HCT116 (cell line): ENCODE results near the gene SVEP1. TPM values are rescaled to one million over a fixed set of nuclear protein-coding genes. Genes with fewer than 3 reads are reported as not detected.
"Not testable (repeated sequence)": the region's sequence is repeated elsewhere in the genome, so short reads cannot be mapped to it uniquely, and the experiment has no call there.

Experiments used
- ATAC-seq: fragments of 200-7000 bp; cut with Tn5 transposase; 2 replicates; pipeline ENCODE4 v1.9.1; 2020; ENCODE audit warnings: mild to moderate bottlenecking, moderate library complexity
- BruUV-seq: library from RNA; stranded (reverse); fragments of 400-500 nt; replicated peaks from 2 replicates; lab custom pipeline; 2021; lab: Mats Ljungman, UMichigan
- CTCF ChIA-PET: fragments of 300-600 bp; sonication (Branson Sonifier 250); formaldehyde crosslinking; loops from one replicate; lab custom pipeline; 2021; ENCODE audit warnings: antibody characterized with exemption; lab: Charles Lee
- POLR2A ChIA-PET: fragments of 300-600, 350-600 bp; sonication (Branson Sonifier 250); formaldehyde crosslinking; loops from one replicate; lab custom pipeline; 2021; ENCODE audit warnings: antibody characterized with exemption; lab: Charles Lee
- RAD21 ChIA-PET, 2 experiments: fragments of 300-600 bp; sonication (Branson Sonifier 250); formaldehyde crosslinking; loops; one replicate each; lab custom pipeline; 2023; ENCODE audit warnings: low total read pairs in 2 of 2; ENCODE audit not compliant: uncharacterized antibody in 2 of 2, unreplicated experiment in 2 of 2, low non-redundant PET in 1 of 2; lab: Charles Lee
- DNase-seq: peaks from one replicate; pipeline ENCODE4 v3.0.0-alpha.2; 2010; ENCODE audit warnings: low read depth, low spot score
- H2AFZ ChIP-seq: fragments of 200-600 bp; shearing (Covaris generic), sonication (generic); 2 replicates; pipeline ENCODE4 v1.6.1; 2017; ENCODE audit warnings: low read depth, mixed run types, mixed read lengths, antibody characterized with exemption, low read length; ENCODE audit not compliant: poor library complexity, severe bottlenecking
- H3K27ac ChIP-seq: 2 replicates; pipeline ENCODE4 v1.5.1; 2012; ENCODE audit warnings: low read depth, low read length
- H3K27me3 ChIP-seq: fragments of 200-600 bp; sonication (generic); 2 replicates; pipeline ENCODE4 v1.6.1; 2016; ENCODE audit warnings: mixed run types, low read length, mixed read lengths; ENCODE audit not compliant: insufficient read depth
- H3K36me3 ChIP-seq, 2 experiments: fragments of 200-500 bp in 1 of 2; fragments of 200-600 bp in 1 of 2; sonication (Bioruptor generic) in 1 of 2; sonication (generic) in 1 of 2; 2 replicates each; pipeline versions ENCODE4 v1.5.1 to v1.6.1; 2014 to 2016; ENCODE audit warnings: low read length in 2 of 2, inconsistent platforms in 1 of 2, mixed read lengths in 1 of 2, mixed run types in 1 of 2; ENCODE audit not compliant: insufficient read depth in 2 of 2, control insufficient read depth in 1 of 2
- H3K4me1 ChIP-seq, 2 experiments: fragments of 200-600 bp in 1 of 2; sonication (generic) in 1 of 2; 2 replicates each; pipeline versions ENCODE4 v1.5.1 to v1.6.1; 2012 to 2017; ENCODE audit warnings: low read length in 2 of 2, inconsistent platforms in 1 of 2, mild to moderate bottlenecking in 1 of 2, mixed read lengths in 1 of 2, mixed run types in 1 of 2, moderate library complexity in 1 of 2; ENCODE audit not compliant: insufficient read depth in 2 of 2, control insufficient read depth in 1 of 2
- H3K4me2 ChIP-seq: fragments of 200-600 bp; sonication (generic); 2 replicates; pipeline ENCODE4 v1.6.1; 2017; ENCODE audit warnings: mixed run types, low read length, mixed read lengths
- H3K4me3 ChIP-seq, 2 experiments: fragments of 200-600 bp in 1 of 2; sonication (generic) in 1 of 2; replicated peaks in 1 of 2; 2 replicates each; pipeline ENCODE4 v1.5.1; 2011 to 2016; ENCODE audit warnings: low read length in 2 of 2, control low read depth in 1 of 2, low read depth in 1 of 2, mild to moderate bottlenecking in 1 of 2, mixed read lengths in 1 of 2, mixed run types in 1 of 2
- H3K79me2 ChIP-seq: fragments of 200-600 bp; sonication (generic); 2 replicates; pipeline ENCODE4 v1.6.1; 2017; ENCODE audit warnings: mild to moderate bottlenecking, mixed run types, low read length, moderate library complexity, mixed read lengths; ENCODE audit not compliant: insufficient read depth
- H3K9ac ChIP-seq: fragments of 200-600 bp; sonication (generic); 2 replicates; pipeline ENCODE4 v1.6.1; 2016; ENCODE audit warnings: low read length, mixed read lengths
- H3K9me2 ChIP-seq: fragments of 200-600 bp; sonication (generic), shearing (Covaris generic); 2 replicates; pipeline ENCODE4 v1.6.1; 2017; ENCODE audit warnings: mixed run types, mild to moderate bottlenecking, moderate library complexity; ENCODE audit not compliant: insufficient read depth
- H3K9me3 ChIP-seq, 2 experiments: fragments of 200-500 bp in 1 of 2; fragments of 200-600 bp in 1 of 2; sonication (Bioruptor generic) in 1 of 2; sonication (generic) in 1 of 2; 2 replicates each; pipeline ENCODE4 v1.6.1; 2014 to 2017; ENCODE audit warnings: low read length in 2 of 2, mixed read lengths in 2 of 2, inconsistent platforms in 1 of 2, low read depth in 1 of 2, mild to moderate bottlenecking in 1 of 2, mixed run types in 1 of 2, moderate library complexity in 1 of 2; ENCODE audit not compliant: control insufficient read depth in 1 of 2, insufficient read depth in 1 of 2
- H4K20me1 ChIP-seq: fragments of 200-600 bp; sonication (generic), shearing (Covaris generic); 2 replicates; pipeline ENCODE4 v1.6.1; 2017; ENCODE audit warnings: mixed run types, mild to moderate bottlenecking, moderate library complexity; ENCODE audit not compliant: insufficient read depth
- CTCF ChIP-seq, 3 experiments: fragments of 200-600 bp in 1 of 3; sonication (generic) in 1 of 3; IDR thresholded peaks in 2 of 3; conservative IDR thresholded peaks in 1 of 3; 2 replicates each; pipeline ENCODE4 v1.5.1; 2012 to 2017; ENCODE audit warnings: low read depth in 2 of 3, low read length in 2 of 3, antibody characterized with exemption in 1 of 3, borderline replicate concordance in 1 of 3, control low read depth in 1 of 3, mild to moderate bottlenecking in 1 of 3, mixed read lengths in 1 of 3, mixed run types in 1 of 3, moderate library complexity in 1 of 3; ENCODE audit not compliant: insufficient read depth in 1 of 3
- ELF1 ChIP-seq: IDR thresholded peaks from 2 replicates; pipeline ENCODE4 v1.6.1; 2012; ENCODE audit warnings: low read depth, borderline replicate concordance
- EZH2 ChIP-seq: fragments of 200-600 bp; sonication (generic); IDR thresholded peaks from 2 replicates; pipeline ENCODE4 v1.6.1; 2017; ENCODE audit warnings: antibody characterized with exemption, mixed run types
- EZH2phosphoT487 ChIP-seq: fragments of 200-600 bp; IDR thresholded peaks from 2 replicates; pipeline ENCODE4 v1.6.1; 2018; ENCODE audit warnings: antibody characterized with exemption, borderline replicate concordance
- JUND ChIP-seq: IDR thresholded peaks from 2 replicates; pipeline ENCODE4 v1.6.1; 2012
- POLR2A ChIP-seq: IDR thresholded peaks from 2 replicates; pipeline ENCODE4 v1.7.0; 2011; ENCODE audit warnings: borderline replicate concordance; ENCODE audit not compliant: insufficient read depth, insufficient read length; ENCODE audit errors: extremely low read depth
- POLR2AphosphoS5 ChIP-seq: IDR thresholded peaks from 2 replicates; pipeline ENCODE4 v1.6.1; 2011; ENCODE audit warnings: mild to moderate bottlenecking, low read depth, low read length, moderate library complexity
- REST ChIP-seq: IDR thresholded peaks from 2 replicates; pipeline ENCODE4 v1.6.1; 2012; ENCODE audit warnings: low read depth
- SIN3A ChIP-seq: IDR thresholded peaks from 2 replicates; pipeline ENCODE4 v1.6.1; 2012; ENCODE audit warnings: low read depth
- SP1 ChIP-seq: IDR thresholded peaks from 2 replicates; pipeline ENCODE4 v1.6.1; 2012; ENCODE audit warnings: low read depth
- TCF7L2 ChIP-seq: IDR thresholded peaks from 2 replicates; pipeline ENCODE4 v1.7.0; 2011; ENCODE audit warnings: borderline replicate concordance, inconsistent platforms; ENCODE audit not compliant: insufficient read depth, insufficient read length; ENCODE audit errors: extremely low read depth
- YY1 ChIP-seq: IDR thresholded peaks from 2 replicates; pipeline ENCODE4 v1.6.1; 2011; ENCODE audit warnings: low read length, low read depth, moderate library complexity, mild to moderate bottlenecking; ENCODE audit not compliant: insufficient replicate concordance; ENCODE audit errors: extremely low read depth
- ZBTB33 ChIP-seq: IDR thresholded peaks from 2 replicates; pipeline ENCODE4 v1.6.1; 2011; ENCODE audit warnings: mild to moderate bottlenecking, low read length, moderate library complexity; ENCODE audit not compliant: insufficient replicate concordance; ENCODE audit errors: extremely low read depth
- ZFX ChIP-seq: fragments of 450-650 bp; IDR thresholded peaks from 2 replicates; pipeline ENCODE4 v1.6.1; 2017
- intact Hi-C: fragments of 100-400 bp; cut with micrococcal nuclease; formaldehyde crosslinking; loops from 2 replicates; pipeline ENCODE4 v1.10.0; 2022
- total RNA-seq: library from RNA; stranded (reverse); gene quantifications from one replicate; pipeline ENCODE4 v1.2.1, GENCODE V29; 2021; ENCODE audit not compliant: unreplicated experiment

The SVEP1 gene
- total RNA-seq, 1 experiment from 2014 or later = 0.15 TPM

- H3K27me3 ChIP-seq = peaks cover 2% of the 10 kb centered on the region; the same call in 1 of the 2 replicates
- no peaks in the 10 kb centered on the region for H4K20me1 ChIP-seq
- no peak overlapping the region for H3K27ac ChIP-seq
- ChIA-PET POLR2A (no interaction called here), RAD21 (no interaction called here)
- no peaks in the 10 kb centered on the region for H3K4me1 ChIP-seq
- BruUV-seq = no TSS peak
- H2AFZ ChIP-seq = no peak overlapping the region
- no peak overlapping the region for H3K4me3 ChIP-seq
- H3K9me2 ChIP-seq = no peaks in the 10 kb centered on the region
- H3K4me2 ChIP-seq = no peak overlapping the region
- intact Hi-C loops = no loop called here
- no peaks in the 10 kb centered on the region for H3K9me3 ChIP-seq
- H3K36me3 ChIP-seq = no peaks in the 10 kb centered on the region
- no peak for DNase-seq
- no peak for TF ChIP-seq EZH2
- TF ChIP-seq POLR2AphosphoS5 = no peak
- TF ChIP-seq YY1 = no peak
- no peak for TF ChIP-seq ELF1
- TF ChIP-seq CTCF (IDR thresholded peaks at IDR 0.05 in 2 of 3, conservative IDR thresholded peaks at IDR 0.05 in 1 of 3; ENCODE audit: borderline replicate concordance in 1 of 3, insufficient read depth in 1 of 3, low read depth in 2 of 3, low read length in 2 of 3) = no peak
- TF ChIP-seq SP1 = no peak
- TF ChIP-seq TCF7L2 = no peak
- no peak for TF ChIP-seq REST
- no peak for TF ChIP-seq SIN3A
- TF ChIP-seq POLR2A = no peak
- TF ChIP-seq ZBTB33 = no peak
- TF ChIP-seq ZFX = no peak
- TF ChIP-seq EZH2phosphoT487 = no peak
- no peak for TF ChIP-seq JUND
- TF ChIP-seq, all 23 proteins: peak for 0
- no peak overlapping the region for H3K9ac ChIP-seq
- CTCF ChIA-PET = no interaction called here
- no peak for ATAC-seq
- no peaks in the 10 kb centered on the region for H3K79me2 ChIP-seq
Measured at GRCh38 chr9:110364451-110364850, 215.1 kb downstream of the SVEP1 start.

GRCh38 chr9:110358992-110359391, 220.5 kb downstream of the SVEP1 start:
- H3K36me3 ChIP-seq, H3K9me3 ChIP-seq, H3K4me1 ChIP-seq, BruUV-seq, DNase-seq, H3K27ac ChIP-seq, H3K4me3 ChIP-seq, ATAC-seq, H3K79me2 ChIP-seq, H3K27me3 ChIP-seq, RAD21 ChIA-PET, H3K9ac ChIP-seq, POLR2A ChIA-PET, intact Hi-C loops, H3K9me2 ChIP-seq, H3K4me2 ChIP-seq, H4K20me1 ChIP-seq, H2AFZ ChIP-seq: not testable (repeated sequence)
- CTCF ChIA-PET = interaction anchor here (2.4 kb wide), 1 partner anchor 18 kb away, joined by 8 read pairs; no protein-coding TSS in a partner anchor
